H9 (cell line): Measurements from ENCODE around the gene IFRD2. TPM values are rescaled to one million over a fixed set of nuclear protein-coding genes. Genes with fewer than 3 reads are reported as not detected.

ENCODE experiments used
- DNase-seq: peaks from one replicate; pipeline ENCODE4 v3.0.0-alpha.2; 2017
- H2AFZ ChIP-seq: one replicate; pipeline ENCODE4 v1.6.1; 2013; ENCODE audit warnings: mild to moderate bottlenecking, low read length, control low read depth, moderate library complexity
- H2AK5ac ChIP-seq: 2 replicates; pipeline ENCODE4 v1.6.1; 2013; ENCODE audit warnings: low read length, control low read depth, mixed read lengths; ENCODE audit not compliant: insufficient read length
- H2BK120ac ChIP-seq: one replicate; pipeline ENCODE4 v1.6.1; 2013; ENCODE audit warnings: low read depth, mild to moderate bottlenecking, low read length, control low read depth, inconsistent platforms; ENCODE audit not compliant: poor library complexity, severe bottlenecking
- H2BK12ac ChIP-seq: 2 replicates; pipeline ENCODE4 v1.6.1; 2013; ENCODE audit warnings: low read length, control low read depth, mixed read lengths, low read depth; ENCODE audit not compliant: insufficient read length
- H2BK15ac ChIP-seq: 2 replicates; pipeline ENCODE4 v1.6.1; 2013; ENCODE audit warnings: low read depth, low read length, control low read depth
- H2BK20ac ChIP-seq: one replicate; pipeline ENCODE4 v1.6.1; 2013; ENCODE audit warnings: low read depth, mild to moderate bottlenecking, low read length, control low read depth, inconsistent platforms; ENCODE audit not compliant: poor library complexity, severe bottlenecking
- H2BK5ac ChIP-seq: 2 replicates; pipeline ENCODE4 v1.6.1; 2013; ENCODE audit warnings: low read length, control low read depth, mixed read lengths; ENCODE audit not compliant: insufficient read length
- H3K14ac ChIP-seq: 2 replicates; pipeline ENCODE4 v1.6.1; 2013; ENCODE audit warnings: low read length, control low read depth; ENCODE audit not compliant: insufficient read depth
- H3K18ac ChIP-seq: 2 replicates; pipeline ENCODE4 v1.6.1; 2013; ENCODE audit warnings: low read depth, mild to moderate bottlenecking, mixed read lengths, low read length, control low read depth; ENCODE audit not compliant: insufficient read length
- H3K23ac ChIP-seq: 2 replicates; pipeline ENCODE4 v1.6.1; 2013; ENCODE audit warnings: low read length, control low read depth, mixed read lengths, low read depth; ENCODE audit not compliant: insufficient read length
- H3K23me2 ChIP-seq: 2 replicates; pipeline ENCODE4 v1.6.1; 2013; ENCODE audit warnings: low read depth, mild to moderate bottlenecking, mixed read lengths, low read length, control low read depth; ENCODE audit not compliant: insufficient read length, poor library complexity, severe bottlenecking
- H3K27ac ChIP-seq: 2 replicates; pipeline ENCODE4 v1.5.1; 2013; ENCODE audit warnings: low read length, control low read depth, mixed read lengths, low read depth; ENCODE audit not compliant: insufficient read length
- H3K27me3 ChIP-seq: 2 replicates; pipeline ENCODE4 v1.6.1; 2013; ENCODE audit warnings: low read length, control low read depth, inconsistent platforms; ENCODE audit not compliant: insufficient read depth
- H3K4ac ChIP-seq: 2 replicates; pipeline ENCODE4 v1.6.1; 2013; ENCODE audit warnings: low read depth, mild to moderate bottlenecking, control low read depth, inconsistent platforms, low read length, moderate library complexity
- H3K4me1 ChIP-seq: 2 replicates; pipeline ENCODE4 v1.6.1; 2013; ENCODE audit warnings: low read length, control low read depth, inconsistent platforms; ENCODE audit not compliant: insufficient read depth
- H3K4me2 ChIP-seq: 2 replicates; pipeline ENCODE4 v1.6.1; 2013; ENCODE audit warnings: low read length, control low read depth, mixed read lengths; ENCODE audit not compliant: insufficient read length, insufficient read depth
- H3K56ac ChIP-seq: 2 replicates; pipeline ENCODE4 v1.6.1; 2013; ENCODE audit warnings: low read depth, mild to moderate bottlenecking, mixed read lengths, low read length, control low read depth; ENCODE audit not compliant: insufficient read length
- H3K79me1 ChIP-seq: 2 replicates; pipeline ENCODE4 v1.6.1; 2013; ENCODE audit warnings: low read depth, mild to moderate bottlenecking, moderate library complexity, low read length, control low read depth, inconsistent platforms; ENCODE audit not compliant: insufficient read depth, poor library complexity, severe bottlenecking
- H3K79me2 ChIP-seq: 2 replicates; pipeline ENCODE4 v1.6.1; 2013; ENCODE audit warnings: low read length, control low read depth, inconsistent platforms; ENCODE audit not compliant: insufficient read depth
- H3K9ac ChIP-seq: 2 replicates; pipeline ENCODE4 v1.6.1; 2013; ENCODE audit warnings: low read length, control low read depth, mixed read lengths; ENCODE audit not compliant: insufficient read length; ENCODE audit errors: extremely low read depth
- H3K9me3 ChIP-seq: one replicate; pipeline ENCODE4 v1.6.1; 2013; ENCODE audit warnings: low read depth, low read length, inconsistent platforms; ENCODE audit not compliant: control insufficient read depth
- H3T11ph ChIP-seq: one replicate; pipeline ENCODE4 v1.6.1; 2013; ENCODE audit warnings: mild to moderate bottlenecking, low read length, control low read depth, inconsistent platforms
- H4K20me1 ChIP-seq: one replicate; pipeline ENCODE4 v1.6.1; 2013; ENCODE audit not compliant: control insufficient read depth, insufficient read length, insufficient read depth
- H4K5ac ChIP-seq: 2 replicates; pipeline ENCODE4 v1.6.1; 2013; ENCODE audit warnings: low read depth, mild to moderate bottlenecking, mixed read lengths, low read length, control low read depth; ENCODE audit not compliant: insufficient read length
- H4K8ac ChIP-seq: replicated peaks from 2 replicates; pipeline ENCODE4 v1.6.1; 2013; ENCODE audit warnings: low read length, control low read depth, mixed read lengths, low read depth; ENCODE audit not compliant: insufficient read length
- H4K91ac ChIP-seq: 2 replicates; pipeline ENCODE4 v1.6.1; 2013; ENCODE audit warnings: low read depth, mild to moderate bottlenecking, moderate library complexity, mixed read lengths, low read length, control low read depth; ENCODE audit not compliant: insufficient read length
- H3K27ac Mint-ChIP-seq, 3 experiments: 2 replicates in 2 of 3; 3 replicates in 1 of 3; pipeline ENCODE4 v1.8.0; 2020 to 2021; ENCODE audit warnings: mixed read lengths in 3 of 3, mild to moderate bottlenecking in 1 of 3, moderate library complexity in 1 of 3
- H3K27me3 Mint-ChIP-seq: 2 replicates; pipeline ENCODE4 v1.8.0; 2021; ENCODE audit warnings: low read depth, mild to moderate bottlenecking, moderate library complexity, mixed read lengths
- H3K36me3 Mint-ChIP-seq, 3 experiments: 2 replicates in 2 of 3; 3 replicates in 1 of 3; pipeline ENCODE4 v1.8.0; 2020 to 2021; ENCODE audit warnings: low read depth in 3 of 3, mixed read lengths in 3 of 3; ENCODE audit not compliant: insufficient read depth in 1 of 3
- H3K4me1 Mint-ChIP-seq, 2 experiments: 2 replicates each; pipeline ENCODE4 v1.8.0; 2020; ENCODE audit warnings: mixed read lengths in 2 of 2
- H3K4me3 Mint-ChIP-seq, 2 experiments: 2 replicates in 1 of 2; 3 replicates in 1 of 2; pipeline ENCODE4 v1.8.0; 2020 to 2021; ENCODE audit warnings: mild to moderate bottlenecking in 2 of 2, mixed read lengths in 2 of 2, moderate library complexity in 1 of 2
- H3K9me3 Mint-ChIP-seq, 2 experiments: 2 replicates in 1 of 2; 3 replicates in 1 of 2; pipeline ENCODE4 v1.8.0; 2020; ENCODE audit warnings: mild to moderate bottlenecking in 2 of 2, mixed read lengths in 2 of 2, moderate library complexity in 1 of 2
- CTCF ChIP-seq: fragments of 200-600 bp; sonication (generic); conservative IDR thresholded peaks from 3 replicates; pipeline ENCODE4 v1.8.0; 2021; ENCODE audit warnings: antibody characterized with exemption, mild to moderate bottlenecking
- WGBS: extraction: QIAGEN DNeasy Blood & Tissue Kit; methylation state at CpG from one replicate; pipeline ENCODE4 v1.1.7; 2013; ENCODE audit warnings: missing lambda C conversion rate, low lambda C conversion rate, mixed read lengths; ENCODE audit not compliant: insufficient read length; ENCODE audit errors: extremely low coverage; 5-methylcytosine and 5-hydroxymethylcytosine counted together
- total RNA-seq: library from RNA; stranded (reverse); gene quantifications from 2 replicates; pipeline ENCODE4 v1.2.1, GENCODE V29; 2021

The IFRD2 gene
- total RNA-seq, 1 experiment from 2014 or later = 109 TPM

- no peaks in the 10 kb centered on the region for H3K27me3 ChIP-seq
- H3K79me2 ChIP-seq = peaks cover 13% of the 10 kb centered on the region; the same call in 1 of the 2 replicates
- H3K4me1 ChIP-seq = no peaks in the 10 kb centered on the region
- H2BK120ac ChIP-seq = no peak overlapping the region
- no peak overlapping the region for H3K27ac ChIP-seq
- H3K4ac ChIP-seq = no peak overlapping the region
- Mint-ChIP-seq H3K9me3 (no peaks in the 10 kb centered on the region), H3K4me3 (no peak overlapping the region), H3K36me3 (peaks cover 7 to 39% (median 30%) of the 10 kb centered on the region in 3 experiments), H3K4me1 (peaks cover 30 to 36% of the 10 kb centered on the region in 2 experiments), H3K27me3 (no peaks in the 10 kb centered on the region), H3K27ac (peak overlapping the region in 2 of 3 experiments; percentile 29 to 76; a peak in 1 of 7 replicates)
- H3K23me2 ChIP-seq = no peaks in the 10 kb centered on the region
- H3K14ac ChIP-seq = no peak overlapping the region; the same call in 1 of the 2 replicates
- H3K9me3 ChIP-seq = no peaks in the 10 kb centered on the region
- H2BK5ac ChIP-seq = no peak overlapping the region
- WGBS = no CpG with 5 or more reads among the region's 5 CpGs
- TF ChIP-seq CTCF = no peak
- H2AK5ac ChIP-seq = no peak overlapping the region
- no peak overlapping the region for H4K91ac ChIP-seq
- no peak overlapping the region for H2BK15ac ChIP-seq
- H2AFZ ChIP-seq = no peak overlapping the region
- no peak overlapping the region for H2BK20ac ChIP-seq
- H3K18ac ChIP-seq = no peak overlapping the region
- DNase-seq = no peak
- H3K23ac ChIP-seq = no peak overlapping the region
- H3K79me1 ChIP-seq = peaks cover 11% of the 10 kb centered on the region
- H3T11ph ChIP-seq = no peak overlapping the region
- no peak overlapping the region for H3K4me2 ChIP-seq
- no peak overlapping the region for H3K9ac ChIP-seq
- no peak overlapping the region for H2BK12ac ChIP-seq
- no peak overlapping the region for H3K56ac ChIP-seq
- H4K5ac ChIP-seq = no peak overlapping the region
- H4K20me1 ChIP-seq = peaks cover 3% of the 10 kb centered on the region
- no peak overlapping the region for H4K8ac ChIP-seq
These were observed 42.8 kb downstream of the IFRD2 start for GRCh38 chr3:50249457-50249856.
